OCI-LY7 (cell line): ENCODE results near the gene NOP16.

Experiments used
- CTCF ChIP-seq: fragments of 200-600 bp; sonication (generic); conservative IDR thresholded peaks from 2 replicates; pipeline ENCODE4 v1.5.1; 2014; ENCODE audit warnings: mild to moderate bottlenecking, antibody characterized with exemption, low read length, moderate library complexity, mixed read lengths
- EZH2phosphoT487 ChIP-seq: fragments of 200-600 bp; sonication (generic); IDR thresholded peaks from 2 replicates; pipeline ENCODE4 v1.6.1; 2018; ENCODE audit warnings: low read depth, borderline replicate concordance, mild to moderate bottlenecking, mixed run types, antibody characterized with exemption, low read length, moderate library complexity, mixed read lengths

- no peak for TF ChIP-seq CTCF
- TF ChIP-seq EZH2phosphoT487 = no peak
Observed at GRCh38 chr5:176334031-176334770, 54.2 kb downstream of the NOP16 start.
